Endothelial cell of umbilical vein (primary cell): ENCODE measurements around the gene PKN2.

ENCODE experiments used
- CTCF ChIP-seq, 2 donors: IDR thresholded peaks; 1 replicate in 1 of 2; 2 replicates in 1 of 2; pipeline ENCODE4 v1.5.1; 2011; ENCODE audit warnings: low read length in 2 of 2, mild to moderate bottlenecking in 2 of 2, moderate library complexity in 2 of 2, control low read depth in 1 of 2, inconsistent platforms in 1 of 2, low read depth in 1 of 2; ENCODE audit not compliant: insufficient read depth in 1 of 2; ENCODE audit errors: extremely low read depth in 1 of 2
- EZH2 ChIP-seq: IDR thresholded peaks from 2 replicates; pipeline ENCODE4 v1.6.1; 2012; ENCODE audit warnings: borderline replicate concordance, low read depth, mild to moderate bottlenecking, moderate library complexity, low read length, inconsistent platforms; ENCODE audit not compliant: severe bottlenecking
- FOS ChIP-seq: IDR thresholded peaks from 2 replicates; pipeline ENCODE4 v1.6.1; 2011; ENCODE audit warnings: mild to moderate bottlenecking, low read length, moderate library complexity, borderline replicate concordance; ENCODE audit not compliant: insufficient read depth
- JUN ChIP-seq: IDR thresholded peaks from 2 replicates; pipeline ENCODE4 v1.6.1; 2011; ENCODE audit warnings: borderline replicate concordance, low read depth; ENCODE audit not compliant: insufficient read length, insufficient read depth
- MAX ChIP-seq: IDR thresholded peaks from 2 replicates; pipeline ENCODE4 v1.6.1; 2011; ENCODE audit not compliant: insufficient read depth, insufficient read length
- POLR2A ChIP-seq: IDR thresholded peaks from 2 replicates; pipeline ENCODE4 v1.6.1; 2012; ENCODE audit warnings: low read depth, mild to moderate bottlenecking, control low read depth, low read length
- POLR2AphosphoS5 ChIP-seq: IDR thresholded peaks from 2 replicates; pipeline ENCODE4 v1.6.1; 2012; ENCODE audit warnings: low read depth, mild to moderate bottlenecking, control low read depth, low read length, moderate library complexity; ENCODE audit not compliant: insufficient read depth

GRCh38 chr1:88661188-88661587, 22.9 kb upstream of the PKN2 start:
- TF ChIP-seq CTCF (IDR thresholded peaks at IDR 0.05; ENCODE audit: extremely low read depth in 1 of 2, insufficient read depth in 1 of 2, low read depth in 1 of 2, low read length in 2 of 2) (no peak), EZH2 (no peak), POLR2A (no peak), MAX (no peak), POLR2AphosphoS5 (no peak), FOS (no peak), JUN (no peak)
